CD14-positive monocyte (primary cell): Measurements from ENCODE around the gene PHOX2B. TPM values are rescaled to one million over a fixed set of nuclear protein-coding genes. Genes with fewer than 3 reads are reported as not detected.

ENCODE experiments used
- DNase-seq, 3 donors: peaks; one replicate each; pipeline ENCODE4 v3.0.0-alpha.2; 2011 to 2022
- H2AFZ ChIP-seq: 2 replicates; pipeline ENCODE4 v1.6.0; 2012; ENCODE audit warnings: mild to moderate bottlenecking, low read depth, low read length, inconsistent platforms; ENCODE audit not compliant: insufficient read depth, poor library complexity, severe bottlenecking
- H3K27ac ChIP-seq, 2 donors: 1 replicate in 1 of 2; 2 replicates in 1 of 2; pipeline ENCODE4 v1.5.1; 2012 to 2013; ENCODE audit warnings: low read length in 2 of 2, control low read depth in 1 of 2, inconsistent platforms in 1 of 2, low read depth in 1 of 2, mild to moderate bottlenecking in 1 of 2
- H3K27me3 ChIP-seq, 2 donors: one replicate each; pipeline versions ENCODE4 v1.6.0 to v1.6.1; 2011 to 2013; ENCODE audit warnings: low read length in 2 of 2; ENCODE audit not compliant: control insufficient read depth in 2 of 2, insufficient read depth in 2 of 2
- H3K36me3 ChIP-seq, 2 donors: replicated peaks in 1 of 2; 1 replicate in 1 of 2; 2 replicates in 1 of 2; pipeline versions ENCODE4 v1.5.1 to v1.6.1; 2012 to 2013; ENCODE audit warnings: low read length in 2 of 2, control low read depth in 1 of 2, inconsistent platforms in 1 of 2, mild to moderate bottlenecking in 1 of 2; ENCODE audit not compliant: insufficient read depth in 2 of 2, control insufficient read depth in 1 of 2
- H3K4me1 ChIP-seq, 2 donors: 1 replicate in 1 of 2; 2 replicates in 1 of 2; pipeline versions ENCODE4 v1.5.1 to v1.6.1; 2012 to 2013; ENCODE audit warnings: low read length in 2 of 2, control low read depth in 1 of 2, inconsistent platforms in 1 of 2, mild to moderate bottlenecking in 1 of 2, moderate library complexity in 1 of 2; ENCODE audit not compliant: insufficient read depth in 2 of 2, control insufficient read depth in 1 of 2
- H3K4me2 ChIP-seq: replicated peaks from 2 replicates; pipeline ENCODE3; 2012; ENCODE audit warnings: low read length, moderate library complexity, mild to moderate bottlenecking; ENCODE audit not compliant: poor library complexity, severe bottlenecking; ENCODE audit errors: extremely low read depth
- H3K4me3 ChIP-seq, 3 experiments: fragments of 200-600 bp in 1 of 3; sonication (generic) in 1 of 3; replicated peaks in 1 of 3; 1 replicate in 2 of 3; 2 replicates in 1 of 3; pipeline ENCODE4 v1.5.1; 2011 to 2013; ENCODE audit warnings: low read length in 3 of 3, mild to moderate bottlenecking in 3 of 3, control low read depth in 2 of 3, low read depth in 2 of 3, inconsistent platforms in 1 of 3, moderate library complexity in 1 of 3
- H3K79me2 ChIP-seq: 2 replicates; pipeline ENCODE4 v1.6.0; 2012; ENCODE audit warnings: mild to moderate bottlenecking, control low read depth, inconsistent platforms, low read length, moderate library complexity; ENCODE audit not compliant: insufficient read depth
- H3K9ac ChIP-seq: 2 replicates; pipeline ENCODE4 v1.6.0; 2017; ENCODE audit warnings: low read length, mild to moderate bottlenecking; ENCODE audit not compliant: insufficient read depth, poor library complexity, severe bottlenecking
- H3K9me3 ChIP-seq, 2 donors: replicated peaks in 1 of 2; 1 replicate in 1 of 2; 2 replicates in 1 of 2; pipeline versions ENCODE4 v1.5.1 to v1.6.1; 2012 to 2013; ENCODE audit warnings: low read length in 2 of 2, control low read depth in 1 of 2; ENCODE audit not compliant: control insufficient read depth in 1 of 2, insufficient read depth in 1 of 2
- H4K20me1 ChIP-seq: 2 replicates; pipeline ENCODE4 v1.6.0; 2012; ENCODE audit warnings: mild to moderate bottlenecking, low read length, control low read depth, moderate library complexity; ENCODE audit not compliant: insufficient read depth
- H3K27ac Mint-ChIP-seq, 7 donors: one replicate each; pipeline ENCODE4 v1.8.0; 2020; ENCODE audit warnings: mild to moderate bottlenecking in 7 of 7, mixed read lengths in 7 of 7, moderate library complexity in 6 of 7, inconsistent platforms in 2 of 7
- H3K27me3 Mint-ChIP-seq, 3 donors: one replicate each; pipeline ENCODE4 v1.8.0; 2021 to 2022; ENCODE audit warnings: low read depth in 3 of 3, mild to moderate bottlenecking in 3 of 3, mixed read lengths in 3 of 3, moderate library complexity in 3 of 3, inconsistent platforms in 1 of 3
- H3K36me3 Mint-ChIP-seq, 2 donors: one replicate each; pipeline ENCODE4 v1.8.0; 2020; ENCODE audit warnings: mixed read lengths in 2 of 2, inconsistent platforms in 1 of 2, mild to moderate bottlenecking in 1 of 2
- H3K4me1 Mint-ChIP-seq: one replicate; pipeline ENCODE4 v1.8.0; 2020; ENCODE audit warnings: mild to moderate bottlenecking, mixed read lengths
- H3K4me3 Mint-ChIP-seq, 2 donors: one replicate each; pipeline ENCODE4 v1.8.0; 2020; ENCODE audit warnings: mild to moderate bottlenecking in 2 of 2, mixed read lengths in 2 of 2, moderate library complexity in 1 of 2
- H3K9me3 Mint-ChIP-seq, 7 donors: one replicate each; pipeline ENCODE4 v1.8.0; 2020 to 2022; ENCODE audit warnings: mixed read lengths in 7 of 7, mild to moderate bottlenecking in 6 of 7, moderate library complexity in 6 of 7, inconsistent platforms in 2 of 7
- WGBS: methylation state at CpG from one replicate; pipeline ENCODE4 v1.1.5; 2013; ENCODE audit warnings: missing lambda C conversion rate; ENCODE audit not compliant: insufficient coverage; 5-methylcytosine and 5-hydroxymethylcytosine counted together
- intact Hi-C, 2 donors: fragments of 100-400 bp; cut with micrococcal nuclease; formaldehyde crosslinking; loops; one replicate each; pipeline versions ENCODE4 v1.15.0 to v1.15.1; 2023
- polyA plus RNA-seq, 3 donors: library from polyadenylated mRNA; depleted of rRNA in 1 of 3; unstranded in 2 of 3; stranded (reverse) in 1 of 3; fragments of 300-500 nt in 2 of 3; fragments of >200 nt in 1 of 3; fragmentation: Illumina TruSeq in 2 of 3; gene quantifications; 1 replicate in 2 of 3; 2 replicates in 1 of 3; pipeline ENCODE4 v1.2.3, GENCODE V29; 2012 to 2021
- TF ChIP-seq, protein P1 (sequence below): fragments of 200-600 bp; IDR thresholded peaks from one replicate; pipeline ENCODE4 v1.8.0; 2022; ENCODE audit warnings: antibody characterized with exemption, mild to moderate bottlenecking

The PHOX2B gene
- polyA plus RNA-seq, 3 donors: not detected

DNA sequence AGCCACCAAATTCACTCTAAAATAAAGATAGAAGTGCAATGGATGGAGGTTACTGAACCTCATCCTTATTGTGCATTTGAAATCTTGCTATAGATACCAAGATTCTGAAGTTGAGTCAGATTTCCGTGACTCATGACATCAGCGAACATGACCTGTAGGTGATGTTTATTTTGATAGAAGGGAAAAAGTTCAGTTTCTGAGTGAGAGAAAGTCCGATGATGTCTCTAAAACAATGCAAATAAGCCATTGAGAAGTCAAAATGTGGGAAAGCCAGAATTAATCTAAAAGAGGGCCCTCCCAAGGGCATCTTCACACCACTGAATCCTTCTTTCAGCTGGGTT lies 20.0 kb downstream of the PHOX2B start:
- no peaks in the 10 kb centered on the region for H3K4me1 ChIP-seq
- Mint-ChIP-seq H3K36me3 (no peaks in the 10 kb centered on the region), H3K4me3 (no peak overlapping the region), H3K27ac (no peak overlapping the region), H3K4me1 (no peaks in the 10 kb centered on the region), H3K9me3 (peaks cover 5 to 18% (median 13%) of the 10 kb centered on the region in 7 donors), H3K27me3 (peaks cover 6 to 19% (median 17%) of the 10 kb centered on the region in 3 donors)
- H4K20me1 ChIP-seq: no peaks in the 10 kb centered on the region
- H3K36me3 ChIP-seq: no peaks in the 10 kb centered on the region
- intact Hi-C loops: no loop called here
- H2AFZ ChIP-seq: no peak overlapping the region
- H3K4me3 ChIP-seq: no peak overlapping the region
- H3K27me3 ChIP-seq: peaks cover 10 to 12% of the 10 kb centered on the region in 2 donors
- no CpG with 5 or more reads among the region's 3 CpGs for WGBS
- no peak overlapping the region for H3K4me2 ChIP-seq
- H3K79me2 ChIP-seq: no peaks in the 10 kb centered on the region
- TF ChIP-seq, protein P1, sequence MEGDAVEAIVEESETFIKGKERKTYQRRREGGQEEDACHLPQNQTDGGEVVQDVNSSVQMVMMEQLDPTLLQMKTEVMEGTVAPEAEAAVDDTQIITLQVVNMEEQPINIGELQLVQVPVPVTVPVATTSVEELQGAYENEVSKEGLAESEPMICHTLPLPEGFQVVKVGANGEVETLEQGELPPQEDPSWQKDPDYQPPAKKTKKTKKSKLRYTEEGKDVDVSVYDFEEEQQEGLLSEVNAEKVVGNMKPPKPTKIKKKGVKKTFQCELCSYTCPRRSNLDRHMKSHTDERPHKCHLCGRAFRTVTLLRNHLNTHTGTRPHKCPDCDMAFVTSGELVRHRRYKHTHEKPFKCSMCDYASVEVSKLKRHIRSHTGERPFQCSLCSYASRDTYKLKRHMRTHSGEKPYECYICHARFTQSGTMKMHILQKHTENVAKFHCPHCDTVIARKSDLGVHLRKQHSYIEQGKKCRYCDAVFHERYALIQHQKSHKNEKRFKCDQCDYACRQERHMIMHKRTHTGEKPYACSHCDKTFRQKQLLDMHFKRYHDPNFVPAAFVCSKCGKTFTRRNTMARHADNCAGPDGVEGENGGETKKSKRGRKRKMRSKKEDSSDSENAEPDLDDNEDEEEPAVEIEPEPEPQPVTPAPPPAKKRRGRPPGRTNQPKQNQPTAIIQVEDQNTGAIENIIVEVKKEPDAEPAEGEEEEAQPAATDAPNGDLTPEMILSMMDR: no peak
- DNase-seq: no peak
- H3K27ac ChIP-seq: no peak overlapping the region
- H3K9me3 ChIP-seq: peaks cover 0 to 16% of the 10 kb centered on the region in 2 donors
- H3K9ac ChIP-seq: no peak overlapping the region

DNA sequence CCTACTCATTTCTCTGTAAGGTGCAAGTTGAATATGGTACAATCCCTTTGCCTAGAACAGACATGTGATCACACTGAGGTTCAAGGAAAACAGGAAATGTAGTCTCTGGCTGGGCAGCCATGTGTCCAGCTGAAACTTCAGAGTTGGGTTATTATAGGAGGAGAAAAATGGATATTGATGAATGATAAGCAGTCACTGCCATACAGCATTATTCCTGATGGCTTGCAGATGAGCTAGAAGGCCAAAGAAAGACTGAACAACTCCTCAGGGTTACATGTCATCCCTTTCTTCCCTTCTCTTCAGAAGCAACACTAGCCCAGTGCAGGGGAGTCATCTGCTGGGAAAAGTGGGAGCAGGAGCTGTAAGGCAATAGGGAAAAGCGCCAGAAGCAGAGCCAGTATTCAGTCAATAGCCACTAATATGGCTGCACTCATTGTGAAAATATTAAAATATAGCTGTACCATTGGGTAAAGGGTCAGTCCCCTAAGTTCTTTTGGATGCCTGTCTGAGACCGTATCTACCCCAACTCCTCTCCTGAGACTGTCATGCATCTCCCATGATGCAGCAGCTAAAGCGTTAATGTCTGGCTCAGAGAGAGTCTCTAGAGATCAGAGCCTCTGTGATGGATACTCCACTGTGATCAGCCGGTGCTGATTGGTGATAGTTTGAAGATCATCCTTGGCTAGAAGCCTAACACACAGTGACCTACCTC lies 20.5 kb downstream of the PHOX2B start:
- Mint-ChIP-seq H3K27ac (no peak overlapping the region), H3K27me3 (peaks cover 6 to 19% (median 18%) of the 10 kb centered on the region in 3 donors), H3K36me3 (no peaks in the 10 kb centered on the region), H3K9me3 (peaks cover 5 to 17% (median 13%) of the 10 kb centered on the region in 7 donors), H3K4me1 (no peaks in the 10 kb centered on the region), H3K4me3 (no peak overlapping the region)
- no peak overlapping the region for H3K9ac ChIP-seq
- H3K36me3 ChIP-seq: no peaks in the 10 kb centered on the region
- no peak overlapping the region for H3K4me2 ChIP-seq
- DNase-seq: no peak
- whole genome bisulfite sequencing: no CpG with 5 or more reads among the region's 4 CpGs
- no peak overlapping the region for H3K27ac ChIP-seq
- no peak overlapping the region for H2AFZ ChIP-seq
- peaks cover 10 to 12% of the 10 kb centered on the region in 2 donors for H3K27me3 ChIP-seq
- H4K20me1 ChIP-seq: no peaks in the 10 kb centered on the region
- intact Hi-C loops: no loop called here
- no peaks in the 10 kb centered on the region for H3K79me2 ChIP-seq
- no peaks in the 10 kb centered on the region for H3K4me1 ChIP-seq
- no peak overlapping the region for H3K4me3 ChIP-seq
- TF ChIP-seq, protein P1: no peak
- H3K9me3 ChIP-seq: peaks cover 0 to 16% of the 10 kb centered on the region in 2 donors
